Ishikawa (cell line): ENCODE data around the gene FLOT1.

ENCODE experiments used
- CEBPB ChIP-seq: IDR thresholded peaks from 2 replicates; pipeline ENCODE4 v1.6.1; 2012
- CREB1 ChIP-seq: IDR thresholded peaks from 2 replicates; pipeline ENCODE4 v1.6.1; 2012; ENCODE audit warnings: low read depth
- EGR1 ChIP-seq: IDR thresholded peaks from 2 replicates; pipeline ENCODE4 v1.6.1; 2012
- EP300 ChIP-seq: IDR thresholded peaks from 2 replicates; pipeline ENCODE4 v1.6.1; 2012; ENCODE audit warnings: borderline replicate concordance
- FOXM1 ChIP-seq: IDR thresholded peaks from 2 replicates; pipeline ENCODE4 v1.6.1; 2012; ENCODE audit warnings: low read depth, borderline replicate concordance
- MAX ChIP-seq: IDR thresholded peaks from 2 replicates; pipeline ENCODE4 v1.6.1; 2012
- NFIC ChIP-seq: IDR thresholded peaks from 2 replicates; pipeline ENCODE4 v1.6.1; 2012
- RAD21 ChIP-seq: IDR thresholded peaks from 2 replicates; pipeline ENCODE4 v1.6.1; 2012; ENCODE audit warnings: low read depth
- REST ChIP-seq: IDR thresholded peaks from 2 replicates; pipeline ENCODE4 v1.6.1; 2012; ENCODE audit warnings: low read depth, mild to moderate bottlenecking
- TAF1 ChIP-seq: IDR thresholded peaks from 2 replicates; pipeline ENCODE4 v1.6.1; 2012; ENCODE audit warnings: low read depth, mild to moderate bottlenecking
- TCF12 ChIP-seq: IDR thresholded peaks from 2 replicates; pipeline ENCODE4 v1.6.1; 2012; ENCODE audit warnings: low read depth
- TEAD4 ChIP-seq: IDR thresholded peaks from 2 replicates; pipeline ENCODE4 v1.6.1; 2012
- USF1 ChIP-seq: IDR thresholded peaks from 2 replicates; pipeline ENCODE4 v1.6.1; 2012
- YY1 ChIP-seq: IDR thresholded peaks from 2 replicates; pipeline ENCODE4 v1.6.1; 2012; ENCODE audit warnings: low read depth
- ZBTB7A ChIP-seq: IDR thresholded peaks from 2 replicates; pipeline ENCODE4 v1.6.1; 2012; ENCODE audit warnings: low read depth

FLOT1 gene

GRCh38 chr6:30742316-30743098 lies at the start of gene FLOT1:
Gene FLOT1 (minus strand): TSS chr6:30742687. CDS start chr6:30742189, 498 bp downstream.
- TF ChIP-seq CEBPB (peak; percentile 98), CREB1 (no peak; the same call in 1 of the 2 replicates), MAX (no peak; the same call in 1 of the 2 replicates), REST (no peak), EP300 (peak; percentile 91), EGR1 (peak; percentile 98), USF1 (0 out of 2 replicates have a peak, but pooled peaks have one; percentile 13), ZBTB7A (peak; percentile 65; the same call in 1 of the 2 replicates), TEAD4 (peak; percentile 61; the same call in 1 of the 2 replicates), NFIC (peak; percentile 75), FOXM1 (peak; percentile 71), TCF12 (peak; percentile 92), RAD21 (no peak), TAF1 (peak; percentile 61), YY1 (no peak; the same call in 1 of the 2 replicates)

GRCh38 chr6:30790724-30791383 lies 48.4 kb upstream of the FLOT1 start:
- TF ChIP-seq MAX (no peak), CREB1 (no peak), TCF12 (no peak)

- TF ChIP-seq MAX (no peak), NFIC (no peak), TCF12 (no peak), USF1 (no peak), REST (no peak), EGR1 (no peak), CREB1 (no peak), YY1 (no peak)
Measured at GRCh38 chr6:30789606-30790005, 47.1 kb upstream of the FLOT1 start.

GRCh38 chr6:30787954-30788353 lies 45.5 kb upstream of the FLOT1 start:
- TF ChIP-seq REST (no peak), RAD21 (no peak), CEBPB (peak; percentile 69), TAF1 (no peak)
